Stimulated activated CD4-positive, alpha-beta T cell treated with anti-CD3 and anti-CD28 coated beads, Interleukin-15, amount 100 ng/mL, for 24 hours (primary cell): ENCODE results near the gene DNPEP.
A peak's percentile ranks its signal among the peaks of the same experiment; 100 is the strongest.

Experiments used
- DNase-seq: peaks from one replicate; pipeline ENCODE4 v3.0.0-alpha.2; 2020

DNPEP gene

GRCh38 chr2:219356834-219357233 lies 30.9 kb downstream of the DNPEP start:
- DNase-seq: no peak

DNA sequence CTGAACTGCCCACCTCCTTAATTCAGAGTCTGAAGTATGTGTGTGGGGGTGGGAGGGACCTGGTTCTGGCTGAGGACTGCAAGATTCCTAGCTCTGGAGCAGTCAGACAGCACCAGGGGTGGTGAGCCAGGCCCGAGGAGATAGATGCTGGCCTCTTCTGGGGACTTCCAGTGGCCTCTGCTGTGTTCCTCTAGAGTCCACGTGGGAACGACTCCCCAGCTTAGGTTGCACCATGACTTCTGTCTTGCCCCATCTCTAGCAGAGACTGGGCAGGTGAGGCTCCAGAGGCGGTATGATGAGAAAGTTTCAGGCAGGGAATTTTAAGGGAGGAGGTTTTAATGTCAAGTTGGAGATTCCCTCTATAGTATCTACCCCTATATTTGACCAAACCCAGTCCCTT lies 33.1 kb downstream of the DNPEP start:
- DNase-seq: no peak

- no peak for DNase-seq
These were observed 34.6 kb downstream of the DNPEP start for GRCh38 chr2:219353129-219353528.

DNA sequence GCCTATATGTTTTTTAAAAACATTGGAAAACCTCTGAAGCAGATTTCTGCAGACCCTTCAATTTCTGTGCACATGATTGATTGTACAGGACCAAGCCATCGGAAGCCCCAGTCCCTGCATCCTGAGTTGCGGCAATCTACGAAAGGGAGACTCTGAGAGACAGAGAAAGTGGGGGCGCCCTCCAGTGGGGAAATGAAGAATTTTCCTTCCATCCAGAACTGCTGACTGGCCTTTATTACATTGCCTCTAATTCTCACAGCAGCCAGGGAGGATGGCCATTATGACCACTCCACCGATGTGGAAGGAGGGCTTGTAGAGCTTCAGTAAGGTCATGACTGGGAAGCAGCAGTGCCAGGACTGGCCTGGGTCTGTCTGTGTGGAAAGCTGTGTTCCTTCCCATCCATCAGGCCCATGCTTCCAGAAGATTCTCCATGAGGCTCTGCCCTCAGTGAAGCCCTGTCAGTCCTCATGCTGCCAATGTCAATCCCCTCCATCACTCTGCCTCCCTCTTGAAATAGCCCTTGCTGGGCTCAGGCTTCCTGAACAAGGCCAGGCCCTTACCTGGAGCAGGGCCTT lies 35.2 kb downstream of the DNPEP start:
- DNase-seq: peak; percentile 80

- no peak for DNase-seq
These were observed 36.9 kb downstream of the DNPEP start for GRCh38 chr2:219350710-219351221.

DNA sequence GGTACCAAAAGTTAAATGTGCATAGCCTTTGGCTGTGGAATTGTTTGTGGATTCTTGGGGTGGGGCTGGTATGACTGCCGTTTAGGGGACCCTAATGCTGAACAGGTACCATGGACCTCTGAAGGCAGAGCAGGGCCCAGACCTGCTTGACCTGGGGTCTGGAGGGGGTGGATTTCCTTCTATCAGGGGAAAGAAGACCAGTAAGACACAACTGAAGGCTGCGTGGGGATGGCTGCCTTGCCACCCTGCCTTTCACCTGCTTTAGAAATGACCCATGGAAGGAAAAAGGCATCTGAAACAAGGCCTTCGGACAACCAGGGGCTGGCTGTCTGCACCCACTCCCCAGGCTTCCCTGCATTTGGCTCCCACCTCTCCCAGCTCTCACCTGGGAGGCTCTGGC lies 37.5 kb downstream of the DNPEP start:
- no peak for DNase-seq

DNA sequence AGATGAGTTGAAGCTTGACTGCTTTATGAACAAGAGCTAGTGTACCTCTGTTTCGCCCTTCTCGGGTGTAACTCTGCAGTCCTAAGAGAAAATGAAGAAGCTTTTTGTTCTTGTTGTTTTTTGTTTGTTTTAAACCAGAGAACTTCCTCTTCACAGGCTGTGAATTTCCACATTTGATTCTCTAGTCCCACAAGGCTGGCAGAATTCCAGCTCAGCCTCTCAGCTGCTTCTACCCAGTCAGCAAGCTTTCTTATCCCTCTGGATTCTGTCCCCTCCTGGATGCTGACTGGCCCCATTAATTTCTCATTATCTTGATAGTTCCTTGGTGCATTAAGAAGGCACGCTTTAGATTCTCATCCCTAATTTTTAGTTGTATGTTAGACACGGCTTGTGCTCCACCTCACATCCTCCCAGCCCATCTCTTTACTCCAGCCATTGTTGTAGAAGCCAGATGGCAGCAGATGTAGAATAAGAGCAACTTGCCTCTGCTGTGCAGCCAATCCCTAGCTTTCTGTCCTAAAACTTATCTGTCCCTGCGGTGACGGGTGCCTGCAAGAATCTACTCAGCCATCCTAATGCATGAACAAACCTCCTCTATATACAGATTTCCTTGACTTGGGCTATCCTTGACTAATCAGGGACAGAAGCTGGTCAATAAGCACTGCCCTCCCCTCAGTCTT lies 42.8 kb downstream of the DNPEP start:
- no peak for DNase-seq

- no peak for DNase-seq
These were observed 52.3 kb downstream of the DNPEP start for GRCh38 chr2:219335373-219335786.

DNA sequence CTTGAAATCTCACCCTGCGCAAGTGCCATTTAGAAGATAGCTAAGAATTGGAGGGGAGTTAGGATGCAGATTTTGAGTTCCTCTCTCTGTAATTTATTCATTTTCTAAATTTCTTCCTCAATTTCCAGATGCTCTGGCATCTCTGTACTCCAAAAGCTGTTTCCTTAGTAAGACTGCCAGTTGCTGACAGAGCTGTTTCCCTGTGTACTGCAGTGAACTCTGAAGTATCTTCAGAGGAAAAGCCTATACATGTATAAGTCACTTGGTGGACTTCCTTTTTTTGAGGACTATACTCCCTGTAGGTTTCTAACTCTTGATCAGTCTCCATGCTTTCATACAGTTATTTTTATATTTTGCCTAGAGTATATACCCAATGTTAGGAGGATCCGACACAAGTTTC lies 53.6 kb downstream of the DNPEP start:
- no peak for DNase-seq

- no peak for DNase-seq
These were observed 55.2 kb downstream of the DNPEP start, which contains the start of gene RESP18 for GRCh38 chr2:219332542-219332941. RESP18 (minus strand) TSS chr2:219332744.

DNA sequence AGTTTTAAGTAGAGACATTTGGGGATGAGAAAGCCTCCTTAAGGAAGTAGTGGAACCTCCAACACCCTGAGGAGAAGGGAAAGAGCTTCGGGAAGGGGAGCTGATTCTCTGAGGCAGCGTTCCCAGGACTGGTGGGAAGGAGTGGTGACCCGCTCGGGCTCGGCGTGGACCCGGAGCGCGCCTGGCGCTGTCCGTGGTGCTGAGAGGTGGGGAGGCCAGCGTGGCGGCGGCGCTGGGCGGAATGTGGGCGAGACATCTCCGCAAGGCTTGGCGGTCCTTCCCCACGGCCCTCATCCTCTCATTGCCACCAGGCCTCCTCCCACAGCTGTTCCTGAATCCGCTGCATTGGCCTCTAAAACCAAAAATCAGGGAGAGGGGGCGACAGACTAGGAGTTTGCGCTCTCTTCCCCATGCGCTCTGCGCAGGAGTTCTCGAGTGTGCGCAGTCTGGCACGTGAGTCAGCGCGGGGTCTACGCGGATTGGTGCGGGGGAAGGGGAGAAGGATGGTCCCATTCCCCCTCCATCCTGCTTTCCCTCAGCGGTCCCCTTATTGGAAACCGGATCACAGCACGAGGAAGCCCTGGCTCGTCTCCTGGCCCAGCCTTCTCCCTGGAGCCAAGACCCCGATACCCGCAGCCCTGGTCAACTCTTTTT lies 56.0 kb downstream of the DNPEP start:
- peak; percentile 39 for DNase-seq

DNA sequence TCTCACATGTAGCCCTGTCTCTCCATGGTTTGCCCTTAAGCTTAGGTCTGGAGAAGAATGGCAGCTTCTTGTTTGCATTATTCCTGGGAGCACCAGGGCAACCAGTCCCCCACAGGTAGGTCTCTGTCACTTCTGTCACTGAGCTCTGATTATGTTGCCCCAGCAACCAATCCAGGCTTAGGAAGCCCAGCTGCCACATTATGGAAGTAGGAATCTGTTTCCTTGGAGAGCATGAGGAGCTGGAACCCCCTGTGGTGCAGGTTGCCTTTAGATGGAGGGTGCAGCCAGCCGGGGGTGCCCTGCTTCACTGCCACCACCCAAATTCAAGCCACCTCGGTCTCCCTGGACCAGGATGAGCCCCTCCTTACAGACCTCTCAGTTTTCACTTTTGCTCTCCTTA lies 60.0 kb downstream of the DNPEP start:
- no peak for DNase-seq

DNA sequence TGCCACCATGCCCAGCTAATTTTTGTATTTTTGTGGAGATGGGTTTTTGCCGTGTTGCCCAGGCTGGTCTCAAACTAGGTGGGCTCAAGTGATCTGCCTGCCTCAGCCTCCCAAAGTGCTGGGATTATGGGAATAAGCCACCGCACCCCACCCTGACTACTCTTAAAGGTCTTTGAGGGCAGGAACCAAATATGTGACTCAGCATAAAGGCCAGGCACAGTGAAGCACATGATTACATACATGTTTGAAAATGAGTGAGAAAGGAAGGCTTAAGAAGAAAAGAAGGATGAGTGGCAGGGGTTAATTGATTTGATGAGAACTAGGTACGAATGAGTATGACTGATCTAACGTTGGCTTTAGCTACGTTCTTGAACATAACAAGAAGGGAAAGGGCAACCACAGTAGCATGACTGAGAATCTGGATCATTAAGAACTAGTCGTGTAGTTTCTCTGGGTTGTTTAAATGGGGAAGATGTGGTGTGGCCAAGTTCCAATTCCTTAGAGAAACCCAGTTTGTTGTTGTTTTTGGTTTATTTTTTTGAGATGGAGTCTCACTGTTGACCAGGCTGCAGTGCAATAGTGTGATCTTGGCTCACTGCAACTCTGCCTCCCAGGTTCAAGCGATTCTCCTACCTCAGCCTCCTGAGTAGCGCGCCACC lies 61.9 kb downstream of the DNPEP start:
- no peak for DNase-seq

GRCh38 chr2:219325136-219325535 lies 62.6 kb downstream of the DNPEP start:
- DNase-seq: no peak

DNA sequence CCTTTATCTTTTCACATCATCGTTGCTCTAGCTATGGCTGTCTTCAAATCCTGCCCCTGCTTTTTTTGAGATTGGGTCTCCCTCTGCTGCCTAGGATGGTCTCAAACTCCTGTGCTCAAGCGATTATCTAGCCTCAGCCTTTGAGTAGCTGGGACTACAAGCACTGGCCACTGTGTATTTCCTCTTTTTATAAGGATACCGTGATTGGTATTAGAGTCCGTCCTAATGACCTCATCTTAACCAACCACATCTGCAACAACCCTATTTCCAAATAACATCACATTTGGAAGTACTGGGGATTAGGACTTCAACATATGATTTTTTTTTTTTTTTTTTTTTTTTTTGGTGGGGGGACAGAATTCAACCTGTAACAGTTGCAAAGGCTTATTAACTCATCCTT lies 64.3 kb downstream of the DNPEP start:
- DNase-seq: no peak
